ENCODE measurements around the gene ATP1A2. TPM values are rescaled to one million over a fixed set of nuclear protein-coding genes. Genes with fewer than 3 reads are reported as not detected.

Gene ATP1A2
- not detected in 2 replicates for total RNA-seq

DNA sequence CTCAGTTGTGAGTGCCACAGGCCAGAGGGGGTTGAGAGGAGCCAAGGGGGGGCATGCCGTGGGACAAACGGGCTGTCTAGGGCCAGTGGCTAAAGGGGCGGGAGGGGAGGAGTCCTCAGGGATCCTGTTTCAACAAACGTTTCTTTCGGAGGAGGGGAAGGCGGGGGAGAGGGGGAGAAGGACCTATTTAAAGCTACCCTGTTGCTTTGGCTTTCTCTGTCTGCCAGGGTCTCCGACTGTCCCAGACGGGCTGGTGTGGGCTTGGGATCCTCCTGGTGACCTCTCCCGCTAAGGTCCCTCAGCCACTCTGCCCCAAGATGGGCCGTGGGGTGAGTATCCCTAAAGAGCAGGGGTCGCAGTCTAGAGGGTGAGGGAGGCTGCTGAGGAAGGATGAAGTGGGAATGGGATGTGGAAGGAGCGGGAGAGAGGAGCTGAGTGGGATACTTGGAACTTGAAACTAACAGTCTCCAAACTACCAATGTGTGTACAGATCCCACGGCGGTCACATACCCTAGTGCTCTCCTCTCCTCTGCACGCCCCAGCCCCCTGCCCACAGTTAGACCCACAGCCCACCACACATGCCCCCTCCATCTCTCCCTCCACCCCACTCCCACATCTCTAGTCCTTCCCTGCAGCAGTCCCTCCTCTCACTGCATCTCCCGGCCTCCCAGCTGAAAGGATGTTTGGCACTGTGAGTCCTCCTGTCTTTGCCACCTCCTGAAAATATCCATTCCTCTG is at the start of gene ATP1A2:
Gene ATP1A2 (plus strand): TSS at position 215 of the 738 bp plus-strand sequence. CDS start 103 bp downstream, at position 318.

DNA sequence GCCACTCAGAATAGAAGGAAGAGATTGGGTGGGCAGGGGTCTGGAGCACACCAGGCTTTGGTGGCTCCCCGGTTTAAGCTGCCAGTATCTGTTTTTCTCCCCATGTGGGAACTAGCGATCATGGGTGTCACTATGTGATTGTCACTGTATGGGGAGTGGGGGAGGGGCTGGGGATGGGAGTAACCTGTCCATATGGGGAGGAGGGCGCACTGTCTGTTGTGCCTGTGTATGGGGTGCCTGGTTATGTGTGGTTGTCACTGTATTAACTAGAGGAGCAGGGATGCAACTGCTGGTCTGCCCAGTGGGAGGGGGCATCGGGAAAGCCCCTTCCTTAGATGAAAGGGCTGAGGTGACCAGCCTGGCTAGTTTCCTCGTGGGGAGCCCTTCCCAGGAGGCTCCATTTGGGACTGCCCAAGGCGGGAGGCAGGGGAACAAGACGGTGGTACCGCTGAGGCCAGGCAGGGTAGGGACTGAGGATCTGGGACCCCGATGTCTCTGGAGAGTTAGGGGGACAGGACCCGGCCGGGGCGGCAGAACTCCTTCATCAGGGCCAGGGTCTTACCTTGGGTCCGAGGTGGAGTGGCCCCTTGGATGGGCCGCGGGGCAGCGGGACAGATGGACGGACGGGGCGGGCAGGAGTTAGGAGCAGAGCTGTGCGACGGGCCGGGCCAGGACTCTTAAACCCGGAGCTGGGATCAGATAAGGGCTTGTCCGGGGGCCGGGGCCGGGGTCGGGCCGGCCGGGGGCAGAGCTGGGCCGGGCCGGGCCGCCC is 45.9 kb upstream of the ATP1A2 start, which contains the start of gene KCNJ10:
Gene KCNJ10 (minus strand): TSS at position 701 of the 772 bp plus-strand sequence. CDS start 27,628 bp downstream, outside the sequence.

GRCh38 chr1:160081261-160081936 is 34.2 kb upstream of the ATP1A2 start, which contains the start of gene KCNJ9:
Gene KCNJ9 (plus strand): TSS chr1:160081538. CDS start chr1:160084031, 2,493 bp downstream.

GRCh38 chr1:160097911-160098851 is 17.4 kb upstream of the ATP1A2 start, which contains the start of gene IGSF8:
Gene IGSF8 (minus strand): TSS chr1:160098619. CDS start chr1:160098472, 147 bp downstream.

GRCh38 chr1:160151303-160151702 is 35.7 kb downstream of the ATP1A2 start, which contains the start of gene ATP1A4:
Gene ATP1A4 (plus strand): TSS chr1:160151603. CDS start chr1:160152041, 438 bp downstream.

DNA sequence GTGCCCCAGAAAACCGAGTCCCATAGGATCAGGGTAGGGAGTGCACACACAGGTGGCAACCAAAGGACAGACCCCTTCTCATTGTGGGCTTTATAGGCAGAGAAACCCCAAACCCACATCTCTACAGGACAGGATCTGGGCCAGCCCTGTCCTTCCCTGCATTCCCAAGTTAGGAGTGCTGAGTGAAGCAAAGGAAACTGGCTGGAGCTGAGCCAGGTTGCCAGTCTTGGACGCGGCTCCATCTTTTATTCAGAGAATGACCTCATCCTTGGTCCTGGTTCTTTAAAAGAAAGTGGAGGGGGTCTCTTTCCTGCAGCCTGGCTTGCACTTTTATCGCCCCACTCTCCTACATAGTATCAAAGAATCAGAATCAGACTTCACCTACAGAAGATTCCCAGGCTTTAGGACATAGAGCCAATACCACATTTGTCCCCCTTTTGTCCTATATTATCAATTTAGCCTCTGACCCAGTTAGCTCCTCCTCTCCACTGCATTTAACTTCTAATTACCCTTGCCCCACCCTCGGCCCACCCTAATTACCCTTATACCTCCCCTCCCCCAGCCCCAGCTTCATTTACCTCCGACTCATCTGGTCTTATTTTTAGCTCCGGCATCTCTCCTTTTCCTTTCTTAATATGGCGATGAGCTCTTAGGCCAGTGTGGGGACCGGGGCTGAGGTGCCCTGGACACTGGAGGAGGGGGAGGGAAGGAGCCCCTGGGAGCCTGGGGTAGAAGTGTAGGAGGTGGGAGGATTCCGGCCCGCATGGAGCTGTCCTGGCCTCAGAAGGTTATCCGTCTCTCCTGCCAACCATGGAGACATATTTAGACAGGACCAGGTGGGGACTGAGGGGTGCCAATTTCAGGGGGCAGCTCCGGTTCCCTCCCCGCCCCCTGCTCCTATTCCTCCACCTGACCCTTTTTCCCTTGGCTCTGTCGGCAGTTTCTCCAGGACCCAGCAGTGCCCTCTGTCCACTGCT is 74.4 kb downstream of the ATP1A2 start, which contains the start of gene CASQ1:
Gene CASQ1 (plus strand): TSS at position 927 of the 977 bp plus-strand sequence. CDS start 177 bp downstream, outside the sequence.

Other genes with a start within 250 kb of the ATP1A2 start
- 1.5 and 1.9 TPM in 2 replicates for gene CFAP45, start 215.6 kb upstream of the ATP1A2 start, total RNA-seq
- 507 and 711 TPM in 2 replicates for gene TAGLN2, start 190.3 kb upstream of the ATP1A2 start, total RNA-seq
- gene IGSF9, start 170.1 kb upstream of the ATP1A2 start, total RNA-seq: not detected in 2 replicates
- gene SLAMF9, start 161.5 kb upstream of the ATP1A2 start, total RNA-seq: not detected in 2 replicates
- 2.9 and 3.8 TPM in 2 replicates for gene PIGM, start 83.8 kb upstream of the ATP1A2 start, total RNA-seq
- gene KCNJ10, start 45.6 kb upstream of the ATP1A2 start, total RNA-seq: not detected in 2 replicates
- gene KCNJ9, start 34.2 kb upstream of the ATP1A2 start, total RNA-seq: not detected in 2 replicates
- 10.1 and 13.8 TPM in 2 replicates for gene IGSF8, start 17.1 kb upstream of the ATP1A2 start, total RNA-seq
- gene ATP1A4, start 35.8 kb downstream of the ATP1A2 start, total RNA-seq: not detected in 2 replicates
- gene CASQ1, start 74.8 kb downstream of the ATP1A2 start, total RNA-seq: not detected in 2 replicates
- 51.5 and 54.9 TPM in 2 replicates for gene PEA15, start 89.6 kb downstream of the ATP1A2 start, total RNA-seq
- gene DCAF8, start 146.8 kb downstream of the ATP1A2 start, total RNA-seq: 68.2 and 82.1 TPM in 2 replicates
- gene PEX19, start 169.4 kb downstream of the ATP1A2 start, total RNA-seq: 25.8 and 29.9 TPM in 2 replicates
- gene COPA, start 227.5 kb downstream of the ATP1A2 start, total RNA-seq: 259 and 315 TPM in 2 replicates
- 82.8 and 93.3 TPM in 2 replicates for gene NCSTN, start 227.6 kb downstream of the ATP1A2 start, total RNA-seq